HG02759 (cell line): ENCODE data around the gene CFAP47.
"Not testable (repeated sequence)": the region's sequence is repeated elsewhere in the genome, so short reads cannot be mapped to it uniquely, and the experiment has no call there.

Source experiments
- ATAC-seq: cut with Tn5 transposase; IDR thresholded peaks from one replicate; pipeline ENCODE4 v1.9.1; 2021; ENCODE audit warnings: mild to moderate bottlenecking, moderate library complexity; ENCODE audit not compliant: unreplicated experiment

The CFAP47 gene

DNA sequence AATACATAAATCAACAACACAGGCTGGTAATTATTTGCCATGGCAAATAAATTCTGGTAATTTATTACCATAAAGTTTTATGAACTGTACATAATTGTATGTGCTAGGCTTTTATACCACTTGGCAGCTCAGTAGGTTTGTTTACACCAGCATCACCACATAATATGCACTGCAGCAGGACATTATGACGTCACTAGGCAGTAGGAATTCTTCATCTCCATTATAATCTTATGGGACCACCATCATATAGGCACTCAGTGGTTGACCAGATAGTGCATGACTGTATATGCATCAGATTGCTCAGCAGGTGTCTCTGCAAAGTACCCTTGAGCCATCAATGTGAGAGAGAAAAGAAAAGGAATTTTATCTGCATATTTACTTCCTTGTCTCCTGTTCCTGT is 295.4 kb downstream of the CFAP47 start:
- no peak for ATAC-seq

DNA sequence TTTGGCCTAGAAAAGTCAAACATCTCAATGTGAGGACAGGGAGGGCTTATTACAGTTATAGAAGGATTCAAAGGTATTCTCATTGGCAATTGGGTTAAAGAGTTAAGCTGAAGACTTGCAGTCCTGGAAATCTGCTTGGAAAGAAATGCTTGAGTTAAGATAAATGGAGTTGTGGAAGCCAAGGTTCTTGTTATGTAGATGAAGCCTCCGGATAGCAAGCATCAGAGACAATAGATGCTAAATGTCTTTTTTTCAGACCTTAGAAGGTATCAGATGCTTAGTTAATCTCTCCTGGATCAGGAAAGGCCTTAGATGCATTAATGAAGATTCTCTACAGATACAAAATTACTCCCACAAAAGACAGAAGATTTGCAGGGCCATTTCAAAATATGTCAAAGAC is 299.3 kb downstream of the CFAP47 start:
- ATAC-seq: no peak

DNA sequence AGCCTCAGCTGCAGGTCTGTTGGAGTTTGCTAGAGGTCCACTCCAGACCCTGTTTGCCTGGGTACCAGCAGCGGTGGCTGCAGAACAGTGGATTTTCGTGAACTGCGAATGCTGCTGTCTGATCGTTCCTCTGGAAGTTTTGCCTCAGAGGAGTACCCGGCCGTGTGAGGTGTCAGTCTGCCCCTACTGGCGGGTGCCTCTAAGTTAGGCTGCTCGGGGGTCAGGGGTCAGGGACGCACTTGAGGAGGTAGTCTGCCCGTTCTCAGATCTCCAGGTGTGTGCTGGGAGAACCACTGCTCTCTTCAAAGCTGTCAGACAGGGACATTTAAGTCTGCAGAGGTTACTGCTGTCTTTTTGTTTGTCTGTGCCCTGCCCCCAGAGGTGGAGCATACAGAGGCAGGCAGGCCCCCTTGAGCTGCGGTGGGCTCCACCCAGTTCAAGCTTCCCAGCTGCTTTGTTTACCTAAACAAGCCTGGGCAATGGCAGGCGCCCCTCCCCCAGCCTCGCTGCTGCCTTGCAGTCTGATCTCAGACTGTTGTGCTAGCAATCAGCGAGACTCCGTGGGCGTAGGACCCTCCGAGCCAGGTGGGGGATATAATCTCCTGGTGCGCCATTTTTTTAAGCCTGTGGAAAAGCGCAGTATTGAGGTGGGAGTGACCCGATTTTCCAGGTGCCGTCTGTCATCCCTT is 315.4 kb downstream of the CFAP47 start:
- not testable (repeated sequence) for ATAC-seq

DNA sequence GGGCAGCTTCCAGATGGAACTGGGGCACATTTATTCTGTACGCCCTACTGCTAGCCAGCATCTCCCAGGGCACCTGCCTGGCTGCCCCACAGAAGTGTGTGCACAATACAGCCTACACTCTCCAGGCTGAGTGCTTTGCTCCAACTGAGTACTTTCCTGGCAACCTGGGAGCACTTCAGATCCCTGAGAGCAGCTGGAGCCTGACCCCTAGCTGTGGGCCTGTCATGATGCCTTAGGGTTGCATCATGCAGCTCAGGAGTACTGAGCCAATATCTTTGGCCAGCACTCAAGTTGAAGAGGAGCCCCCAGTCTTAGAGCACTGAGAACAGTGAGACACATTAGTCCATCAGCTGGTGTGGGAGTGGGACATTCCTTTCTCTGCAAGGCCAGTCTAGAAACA is 321.9 kb downstream of the CFAP47 start:
- no peak for ATAC-seq

GRCh38 chrX:36266155-36266554 is 346.6 kb downstream of the CFAP47 start:
- no peak for ATAC-seq

DNA sequence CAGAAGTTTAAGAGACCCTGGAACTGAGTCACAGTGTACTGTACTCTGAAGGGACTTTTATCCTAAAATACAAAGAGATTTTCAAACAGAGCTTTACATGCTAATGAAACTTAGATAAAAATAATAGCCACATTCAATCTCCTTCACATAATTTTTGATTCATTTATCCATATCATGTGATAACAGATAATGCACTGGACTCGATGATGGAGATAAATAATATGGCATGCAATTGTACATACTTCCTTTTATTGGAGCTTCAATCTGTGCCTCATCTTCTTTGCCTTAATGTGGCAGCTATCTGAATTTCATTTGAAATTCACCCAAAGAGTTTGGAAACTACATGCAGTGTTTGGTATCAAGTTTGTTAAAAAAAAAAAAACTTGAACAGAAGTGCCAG is 390.6 kb downstream of the CFAP47 start:
- ATAC-seq: no peak

DNA sequence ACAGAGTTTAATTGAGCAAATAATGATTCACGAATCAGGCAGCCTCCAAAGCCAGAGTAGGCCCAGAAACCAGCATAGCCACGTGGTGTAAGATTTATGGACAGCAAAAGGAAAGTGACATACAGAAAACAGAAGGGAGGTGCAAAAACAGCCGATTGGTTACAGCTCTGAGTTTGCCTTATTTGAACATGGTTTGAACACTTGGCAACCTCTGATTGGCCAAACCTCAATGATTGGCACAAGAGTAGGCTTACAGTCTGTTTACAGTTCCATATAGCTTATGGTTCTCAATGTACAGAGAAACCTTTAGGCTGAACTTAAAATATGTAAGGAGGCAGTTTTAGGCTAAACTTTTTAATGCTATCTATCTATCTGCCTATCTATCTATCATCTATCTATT is 394.8 kb downstream of the CFAP47 start:
- no peak for ATAC-seq

DNA sequence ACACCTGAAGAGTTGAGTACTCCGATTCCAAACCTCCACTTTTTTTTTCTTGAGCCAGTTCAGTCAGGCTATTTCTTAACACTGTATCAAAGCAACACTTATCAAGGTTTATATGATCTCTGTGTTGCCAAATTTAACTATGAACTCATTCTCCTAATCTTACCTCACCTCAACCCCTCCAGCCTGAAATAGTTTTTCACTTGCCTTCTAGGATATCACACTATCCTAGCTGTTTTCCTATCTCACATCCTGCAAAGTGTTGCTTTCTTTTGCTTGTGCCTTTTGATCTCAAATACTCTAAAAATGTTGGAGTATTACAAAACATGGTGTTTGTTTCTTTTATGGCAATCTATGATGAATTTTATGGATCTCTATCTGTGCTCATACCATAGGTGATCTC is 415.0 kb downstream of the CFAP47 start:
- ATAC-seq: no peak

- no peak for ATAC-seq
Observed at GRCh38 chrX:36336751-36337150, 417.2 kb downstream of the CFAP47 start.

- ATAC-seq: no peak
Observed at GRCh38 chrX:36344301-36344700, 424.8 kb downstream of the CFAP47 start.

- no peak for ATAC-seq
Observed at GRCh38 chrX:36348509-36348908, 429.0 kb downstream of the CFAP47 start.

GRCh38 chrX:36357855-36358254 is 438.3 kb downstream of the CFAP47 start:
- no peak for ATAC-seq

DNA sequence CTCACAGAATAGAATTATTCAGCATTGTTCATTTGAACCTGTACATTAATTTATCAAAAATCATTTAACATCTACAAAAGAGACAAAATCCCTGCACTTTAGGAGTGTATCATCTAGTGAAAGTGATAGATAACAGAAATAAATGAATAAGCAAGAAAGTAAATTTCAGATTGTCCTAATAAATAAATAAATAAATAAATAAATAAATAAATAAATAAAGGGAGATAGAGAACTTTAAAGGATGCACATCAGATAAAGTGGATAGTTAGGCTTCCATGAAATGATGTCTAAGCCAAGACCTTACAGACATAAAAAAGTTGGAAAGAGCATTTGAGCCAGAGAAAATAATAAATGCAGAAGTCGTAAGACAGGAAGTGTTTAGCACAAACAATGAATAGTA is 444.7 kb downstream of the CFAP47 start:
- ATAC-seq: no peak

DNA sequence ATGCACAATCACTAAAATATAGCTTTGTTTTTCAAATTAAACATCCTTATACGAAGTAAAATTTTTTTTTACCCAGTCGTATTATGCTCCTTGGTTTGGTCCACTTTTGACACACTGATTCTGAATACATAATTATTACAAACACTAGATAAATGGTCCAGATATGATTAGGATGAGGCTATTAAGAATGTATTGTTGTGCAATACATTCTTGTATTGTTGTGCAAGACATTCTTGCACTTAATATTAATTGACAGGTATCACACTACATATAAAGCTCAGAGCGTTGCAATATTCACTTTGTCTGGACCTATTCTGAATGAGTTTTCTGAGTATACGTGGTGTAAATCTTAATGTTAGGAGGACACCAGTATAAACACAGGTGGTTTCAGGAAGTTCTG is 464.0 kb downstream of the CFAP47 start:
- ATAC-seq: no peak

GRCh38 chrX:36388901-36389300 is 469.4 kb downstream of the CFAP47 start:
- no peak for ATAC-seq

DNA sequence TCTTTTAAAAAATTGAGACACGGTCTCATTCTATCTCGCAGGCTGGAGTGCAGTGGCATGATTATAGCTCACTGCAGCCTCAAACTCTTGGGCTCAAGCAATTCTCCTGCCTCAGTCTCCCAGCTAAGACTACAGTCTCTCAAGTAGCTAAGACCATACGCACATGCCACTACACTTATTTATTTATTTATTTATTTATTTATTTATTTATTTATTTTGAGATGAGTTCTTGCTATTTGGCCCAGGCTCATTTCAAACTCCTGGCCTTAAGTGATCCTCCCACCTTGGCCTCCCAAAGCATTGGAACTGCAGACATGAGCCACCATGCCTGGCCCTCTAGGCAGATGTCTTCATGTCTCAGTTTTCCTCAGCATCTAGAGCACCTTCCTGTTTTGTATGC is 482.2 kb downstream of the CFAP47 start:
- ATAC-seq: no peak

DNA sequence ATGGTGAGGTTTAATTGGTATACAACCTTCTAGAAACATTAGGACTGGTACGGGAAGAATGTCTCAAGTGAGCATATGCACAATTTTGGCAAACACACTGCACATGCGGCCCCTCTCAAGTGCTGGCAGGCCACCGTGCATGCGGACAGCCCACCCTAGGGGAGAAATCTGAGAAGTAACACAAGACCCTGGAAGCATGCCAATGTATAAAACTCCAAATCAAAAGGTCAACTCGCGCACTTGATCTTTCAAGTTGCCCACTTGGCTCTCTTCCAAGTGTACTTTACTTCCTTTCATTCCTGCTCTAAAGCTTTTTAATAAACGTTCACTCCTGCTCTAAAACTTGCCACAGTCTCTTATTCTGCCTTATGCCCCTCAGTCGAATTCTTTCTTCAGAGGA is 488.3 kb downstream of the CFAP47 start:
- no peak for ATAC-seq

DNA sequence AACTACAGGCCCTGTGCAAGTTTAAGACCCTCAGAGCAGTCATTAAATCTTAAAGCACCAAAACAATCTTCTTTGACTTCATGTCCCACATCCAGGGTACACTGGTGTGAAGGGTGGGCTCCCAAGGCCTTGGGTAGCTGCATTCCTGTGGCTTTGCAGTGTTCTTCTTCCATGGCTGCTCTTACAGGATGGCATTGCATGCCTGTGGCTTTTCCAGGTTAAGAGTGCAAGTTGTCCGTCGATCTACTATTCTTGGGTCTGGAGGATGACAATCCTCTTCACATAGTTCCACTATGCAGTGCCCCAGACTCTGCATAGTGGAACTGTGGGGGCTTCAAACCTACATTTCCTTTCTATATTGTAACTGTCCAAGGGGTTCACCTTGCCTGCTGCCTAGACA is 494.5 kb downstream of the CFAP47 start:
- ATAC-seq: no peak

DNA sequence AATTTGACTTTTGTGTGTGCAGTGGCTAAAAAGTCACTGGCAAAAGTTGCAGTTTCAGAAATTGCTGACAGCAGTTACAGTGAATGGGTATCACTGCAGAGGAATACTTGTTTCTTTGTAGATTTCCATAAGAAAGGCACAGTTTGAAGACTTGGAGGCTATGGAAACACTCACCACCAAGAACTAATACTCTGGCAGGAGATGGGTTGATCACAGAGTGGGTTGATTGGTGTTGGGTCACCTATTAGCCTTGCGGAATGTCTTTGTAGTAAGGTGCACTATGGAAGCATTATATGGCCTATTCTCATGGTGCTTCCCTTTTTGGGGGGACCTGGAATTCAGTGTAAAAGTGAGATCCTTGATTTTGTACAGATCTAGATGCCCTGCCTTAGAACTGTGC is 502.8 kb downstream of the CFAP47 start:
- no peak for ATAC-seq

DNA sequence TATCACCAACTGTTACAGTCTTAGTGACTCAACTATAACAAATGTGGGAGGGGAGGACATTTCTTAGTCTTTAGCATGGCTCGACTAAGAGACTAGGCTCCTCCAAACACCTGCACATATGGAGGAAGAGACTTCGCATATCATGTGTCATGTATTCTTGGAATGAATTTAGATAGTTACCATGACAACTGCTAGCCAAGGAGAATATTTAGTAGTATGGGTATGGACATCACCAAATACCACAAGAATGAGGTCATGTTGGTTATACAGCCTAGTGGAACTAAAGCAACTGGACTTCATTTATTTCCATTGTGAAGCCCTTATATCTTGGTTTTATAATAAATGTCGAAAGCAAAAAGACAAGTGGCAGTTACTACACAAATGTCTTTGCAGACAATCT is 512.3 kb downstream of the CFAP47 start:
- ATAC-seq: no peak

GRCh38 chrX:36434522-36434921 is 515.0 kb downstream of the CFAP47 start:
- ATAC-seq: no peak
